GM19099 (cell line): ENCODE results near the gene IRX4.

ENCODE experiments used
- POLR2A ChIP-seq: IDR thresholded peaks from 3 replicates; pipeline ENCODE4 v1.6.1; 2011; ENCODE audit warnings: low read depth; ENCODE audit not compliant: insufficient read length; ENCODE audit errors: extremely low read depth

The IRX4 gene

GRCh38 chr5:1917830-1918487 lies 35.2 kb upstream of the IRX4 start:
- no peak for TF ChIP-seq POLR2A

- TF ChIP-seq POLR2A: no peak
These were observed 33.6 kb upstream of the IRX4 start for GRCh38 chr5:1916041-1917001.

GRCh38 chr5:1915316-1915715 lies 32.6 kb upstream of the IRX4 start:
- no peak for TF ChIP-seq POLR2A

GRCh38 chr5:1914471-1914870 lies 31.7 kb upstream of the IRX4 start:
- TF ChIP-seq POLR2A: no peak

GRCh38 chr5:1913578-1913977 lies 30.9 kb upstream of the IRX4 start:
- TF ChIP-seq POLR2A: no peak

- TF ChIP-seq POLR2A: no peak
These were observed 30.3 kb upstream of the IRX4 start for GRCh38 chr5:1912951-1913565.

- TF ChIP-seq POLR2A: no peak
These were observed 29.1 kb upstream of the IRX4 start for GRCh38 chr5:1911773-1912235.

GRCh38 chr5:1910861-1911772 lies 28.4 kb upstream of the IRX4 start:
- TF ChIP-seq POLR2A: no peak

GRCh38 chr5:1910081-1910760 lies 27.5 kb upstream of the IRX4 start:
- no peak for TF ChIP-seq POLR2A

GRCh38 chr5:1909346-1909985 lies 26.7 kb upstream of the IRX4 start:
- no peak for TF ChIP-seq POLR2A

GRCh38 chr5:1908931-1909330 lies 26.2 kb upstream of the IRX4 start:
- TF ChIP-seq POLR2A: no peak

- TF ChIP-seq POLR2A: no peak
These were observed 24.9 kb upstream of the IRX4 start for GRCh38 chr5:1907616-1908015.

- TF ChIP-seq POLR2A: no peak
These were observed 22.4 kb upstream of the IRX4 start for GRCh38 chr5:1905108-1905507.

- TF ChIP-seq POLR2A: no peak
These were observed 19.3 kb upstream of the IRX4 start for GRCh38 chr5:1901983-1902382.

GRCh38 chr5:1901061-1901460 lies 18.3 kb upstream of the IRX4 start:
- TF ChIP-seq POLR2A: no peak
